Endothelial cell (in vitro differentiated cells): ENCODE results near the gene SLC35B4. TPM values are rescaled to one million over a fixed set of nuclear protein-coding genes. Genes with fewer than 3 reads are reported as not detected.

Source experiments
- DNase-seq: peaks from one replicate; pipeline ENCODE4 v3.0.0; 2021; ENCODE audit warnings: low spot score
- H3K27ac Mint-ChIP-seq: one replicate; pipeline ENCODE4 v1.8.0; 2021; ENCODE audit warnings: mixed read lengths, inconsistent platforms; ENCODE audit not compliant: unreplicated experiment
- H3K27me3 Mint-ChIP-seq: one replicate; pipeline ENCODE4 v1.8.0; 2021; ENCODE audit warnings: mild to moderate bottlenecking, moderate library complexity, mixed read lengths, inconsistent platforms; ENCODE audit not compliant: unreplicated experiment
- H3K36me3 Mint-ChIP-seq: one replicate; pipeline ENCODE4 v1.8.0; 2021; ENCODE audit warnings: mild to moderate bottlenecking, low read depth, mixed read lengths, inconsistent platforms; ENCODE audit not compliant: unreplicated experiment
- H3K4me1 Mint-ChIP-seq: one replicate; pipeline ENCODE4 v1.8.0; 2021; ENCODE audit warnings: mild to moderate bottlenecking, mixed read lengths, inconsistent platforms; ENCODE audit not compliant: unreplicated experiment
- H3K4me3 Mint-ChIP-seq: one replicate; pipeline ENCODE4 v1.8.0; 2021; ENCODE audit warnings: mild to moderate bottlenecking, mixed read lengths, inconsistent platforms; ENCODE audit not compliant: unreplicated experiment
- H3K9me3 Mint-ChIP-seq: one replicate; pipeline ENCODE4 v1.8.0; 2021; ENCODE audit warnings: mixed read lengths, inconsistent platforms; ENCODE audit not compliant: unreplicated experiment
- total RNA-seq: library from RNA; stranded (reverse); fragmentation: NEBNext Ultra II Directional; extraction: Animal tissue kit (Norgen Biotek cat#: 25700); gene quantifications from one replicate; pipeline ENCODE4 v1.2.1, GENCODE V29; 2021; ENCODE audit not compliant: unreplicated experiment
- TF ChIP-seq, protein P1 (sequence below): fragments of 200-600 bp; sonication (generic); IDR thresholded peaks from one replicate; pipeline ENCODE4 v1.5.0; 2021; ENCODE audit warnings: antibody characterized with exemption; ENCODE audit not compliant: unreplicated experiment

Gene SLC35B4
- total RNA-seq, 1 donor from 2014 or later: 34.0 TPM

DNA sequence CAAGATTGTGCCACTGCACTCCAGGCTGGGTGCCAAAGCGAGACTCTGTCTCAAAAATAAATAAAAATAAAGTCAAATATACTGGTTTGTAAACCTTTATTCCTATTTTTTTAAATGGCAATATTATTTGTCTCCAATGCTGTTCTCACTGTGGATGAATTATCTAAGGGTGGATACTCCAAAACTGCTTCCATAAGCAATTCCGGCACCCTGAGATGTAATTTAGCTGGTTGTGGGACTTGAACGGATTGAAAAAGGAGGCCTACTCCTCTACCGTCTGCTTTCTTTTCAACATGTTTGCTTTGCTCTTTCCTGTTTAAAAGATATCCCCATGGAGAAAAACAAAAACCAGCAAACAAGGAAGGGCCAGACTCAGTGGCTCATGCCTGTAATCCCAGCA lies 54.4 kb downstream of the SLC35B4 start:
- H3K9me3 Mint-ChIP-seq: no peaks in the 10 kb centered on the region
- H3K27me3 Mint-ChIP-seq: no peaks in the 10 kb centered on the region
- H3K4me1 Mint-ChIP-seq: no peaks in the 10 kb centered on the region
- H3K4me3 Mint-ChIP-seq: no peak overlapping the region
- TF ChIP-seq, protein P1, sequence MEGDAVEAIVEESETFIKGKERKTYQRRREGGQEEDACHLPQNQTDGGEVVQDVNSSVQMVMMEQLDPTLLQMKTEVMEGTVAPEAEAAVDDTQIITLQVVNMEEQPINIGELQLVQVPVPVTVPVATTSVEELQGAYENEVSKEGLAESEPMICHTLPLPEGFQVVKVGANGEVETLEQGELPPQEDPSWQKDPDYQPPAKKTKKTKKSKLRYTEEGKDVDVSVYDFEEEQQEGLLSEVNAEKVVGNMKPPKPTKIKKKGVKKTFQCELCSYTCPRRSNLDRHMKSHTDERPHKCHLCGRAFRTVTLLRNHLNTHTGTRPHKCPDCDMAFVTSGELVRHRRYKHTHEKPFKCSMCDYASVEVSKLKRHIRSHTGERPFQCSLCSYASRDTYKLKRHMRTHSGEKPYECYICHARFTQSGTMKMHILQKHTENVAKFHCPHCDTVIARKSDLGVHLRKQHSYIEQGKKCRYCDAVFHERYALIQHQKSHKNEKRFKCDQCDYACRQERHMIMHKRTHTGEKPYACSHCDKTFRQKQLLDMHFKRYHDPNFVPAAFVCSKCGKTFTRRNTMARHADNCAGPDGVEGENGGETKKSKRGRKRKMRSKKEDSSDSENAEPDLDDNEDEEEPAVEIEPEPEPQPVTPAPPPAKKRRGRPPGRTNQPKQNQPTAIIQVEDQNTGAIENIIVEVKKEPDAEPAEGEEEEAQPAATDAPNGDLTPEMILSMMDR: no peak
- no peak for DNase-seq
- no peaks in the 10 kb centered on the region for H3K36me3 Mint-ChIP-seq
- H3K27ac Mint-ChIP-seq: no peak overlapping the region

DNA sequence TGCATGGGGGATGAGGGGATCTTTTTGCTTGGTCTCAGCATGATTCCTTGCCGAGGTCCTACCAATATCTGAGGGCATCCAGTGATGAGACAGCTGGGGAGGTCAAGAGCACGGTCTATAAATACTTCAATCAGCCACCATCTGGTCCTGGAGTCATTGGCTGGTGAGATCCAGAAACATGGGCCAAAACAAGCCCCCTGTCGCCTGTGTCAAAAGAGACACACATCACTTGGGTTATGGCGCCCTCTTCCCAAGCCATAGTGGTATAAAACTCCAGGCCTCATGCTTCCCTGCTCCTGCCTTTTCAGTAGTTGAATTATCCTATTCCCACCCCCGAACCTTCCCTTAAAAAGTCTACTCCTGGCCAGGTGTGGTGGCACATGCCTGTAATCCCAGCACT lies 60.9 kb downstream of the SLC35B4 start:
- TF ChIP-seq, protein P1: no peak
- Mint-ChIP-seq H3K27me3 (no peaks in the 10 kb centered on the region), H3K9me3 (no peaks in the 10 kb centered on the region), H3K4me1 (no peaks in the 10 kb centered on the region), H3K27ac (no peak overlapping the region), H3K36me3 (no peaks in the 10 kb centered on the region), H3K4me3 (no peak overlapping the region)
- peak; percentile 4 for DNase-seq

DNA sequence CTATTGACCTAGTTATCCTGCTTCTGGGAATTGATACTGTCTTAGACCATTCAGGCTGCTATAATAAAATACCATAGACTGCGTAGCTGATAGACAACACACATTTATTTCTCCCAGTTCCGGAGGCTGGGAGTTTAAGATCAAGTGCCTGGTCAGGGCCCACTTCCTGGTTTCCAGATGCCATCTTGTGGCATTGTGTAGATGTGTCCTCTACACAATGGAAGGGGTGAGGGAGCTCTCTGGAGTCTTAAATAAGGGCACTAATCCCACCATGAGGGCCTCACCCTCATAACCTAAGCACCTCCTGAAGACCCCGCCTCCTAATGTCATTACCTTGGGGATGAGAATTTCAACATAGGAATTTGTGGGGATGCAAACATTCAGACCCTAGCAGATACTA lies 62.4 kb downstream of the SLC35B4 start:
- H3K27me3 Mint-ChIP-seq: no peaks in the 10 kb centered on the region
- DNase-seq: no peak
- no peak overlapping the region for H3K27ac Mint-ChIP-seq
- no peaks in the 10 kb centered on the region for H3K9me3 Mint-ChIP-seq
- TF ChIP-seq, protein P1: no peak
- H3K36me3 Mint-ChIP-seq: no peaks in the 10 kb centered on the region
- no peak overlapping the region for H3K4me3 Mint-ChIP-seq
- H3K4me1 Mint-ChIP-seq: no peaks in the 10 kb centered on the region

DNA sequence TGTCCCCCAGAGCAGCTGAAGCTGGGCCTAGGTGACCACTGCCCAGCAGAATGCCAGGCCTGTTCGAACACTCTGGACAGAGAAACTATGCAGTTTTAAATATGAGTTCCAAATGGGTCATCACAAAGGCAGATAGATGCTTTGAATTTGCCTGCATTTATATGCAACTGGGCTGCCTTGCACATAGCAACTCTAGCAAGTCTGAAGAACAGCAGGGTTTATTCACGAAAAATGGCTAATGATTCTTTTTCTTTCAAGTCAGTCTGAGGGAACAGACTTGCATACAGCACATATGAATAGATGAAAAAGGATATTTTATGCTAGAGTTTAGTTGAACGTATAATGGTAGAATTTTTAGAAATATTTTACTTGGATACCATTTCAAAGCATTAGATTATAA lies 68.5 kb downstream of the SLC35B4 start:
- Mint-ChIP-seq H3K9me3 (no peaks in the 10 kb centered on the region), H3K27me3 (no peaks in the 10 kb centered on the region), H3K36me3 (no peaks in the 10 kb centered on the region), H3K4me1 (no peaks in the 10 kb centered on the region), H3K4me3 (no peak overlapping the region), H3K27ac (no peak overlapping the region)
- DNase-seq: no peak
- TF ChIP-seq, protein P1: no peak

DNA sequence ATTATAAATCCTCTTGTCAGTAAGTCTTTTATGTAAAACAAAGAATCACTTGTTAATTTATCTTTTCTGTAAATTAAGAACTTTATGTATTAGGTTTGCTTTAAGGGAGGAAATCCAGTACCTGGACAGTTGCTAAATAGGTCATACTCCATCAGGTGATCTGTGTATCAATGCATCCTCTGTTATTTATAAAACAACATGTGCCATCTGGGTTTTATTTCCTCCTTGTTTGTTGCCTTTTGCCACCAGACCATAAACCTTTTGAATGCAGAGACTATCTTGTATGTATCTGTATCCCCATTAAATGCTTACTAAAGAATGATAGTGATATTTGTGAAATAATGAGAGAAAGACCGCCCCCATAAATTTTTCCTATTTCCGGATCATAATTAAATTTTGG lies 70.0 kb downstream of the SLC35B4 start:
- no peaks in the 10 kb centered on the region for H3K4me1 Mint-ChIP-seq
- H3K36me3 Mint-ChIP-seq: no peaks in the 10 kb centered on the region
- no peaks in the 10 kb centered on the region for H3K27me3 Mint-ChIP-seq
- H3K4me3 Mint-ChIP-seq: no peak overlapping the region
- H3K27ac Mint-ChIP-seq: no peak overlapping the region
- H3K9me3 Mint-ChIP-seq: no peaks in the 10 kb centered on the region
- TF ChIP-seq, protein P1: no peak
- DNase-seq: no peak
